Tibial nerve (tissue), 3 donors: ENCODE data around the gene AP2S1.

Experiments
- POLR2A ChIP-seq, 2 donors: fragments of 450-650 bp; IDR thresholded peaks; one replicate each; pipeline ENCODE4 v1.6.1; 2017; ENCODE audit warnings: antibody characterized with exemption in 2 of 2, mild to moderate bottlenecking in 2 of 2, moderate library complexity in 2 of 2
- TF ChIP-seq, protein P1 (sequence below), 5 experiments: fragments of 200-600 bp in 3 of 5; fragments of 450-650 bp in 2 of 5; sonication (generic) in 3 of 5; IDR thresholded peaks; one replicate each; pipeline ENCODE4 v1.5.1; 2016 to 2019; ENCODE audit warnings: antibody characterized with exemption in 5 of 5, mild to moderate bottlenecking in 3 of 5, moderate library complexity in 2 of 5

DNA sequence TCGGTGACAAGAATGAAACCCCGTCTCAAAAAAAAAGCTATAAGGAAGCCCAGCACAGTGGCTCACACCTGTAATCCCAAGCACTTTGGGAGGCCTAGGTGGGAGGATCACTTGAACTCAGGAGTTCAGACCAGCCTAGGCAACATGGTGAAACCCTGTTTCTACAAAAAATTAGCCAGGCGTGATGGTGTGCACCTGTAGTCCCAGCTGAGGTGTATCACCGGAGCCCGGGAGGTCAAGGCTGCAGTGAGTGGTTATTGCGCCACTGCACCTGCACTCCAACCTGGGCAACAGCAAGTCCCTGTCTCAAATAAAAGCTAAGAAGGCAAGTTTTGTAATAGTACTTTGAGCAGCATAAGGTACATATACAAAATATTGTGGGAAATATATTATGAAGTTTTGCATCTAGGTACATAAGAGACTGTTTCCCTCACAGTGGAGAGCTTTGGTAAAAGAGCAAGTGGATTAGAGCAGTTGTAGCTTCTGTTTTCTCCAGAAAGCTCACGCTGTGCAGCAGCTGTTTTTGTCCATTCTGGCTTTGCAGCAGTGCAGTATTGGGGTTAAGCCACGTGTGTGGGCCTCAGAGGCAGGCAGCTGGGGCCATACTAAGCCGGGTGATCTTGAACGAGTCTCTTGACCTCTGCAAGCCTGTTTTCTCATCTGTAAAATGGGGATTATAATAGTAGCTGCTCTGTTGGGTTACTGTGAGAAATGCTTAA is 45.6 kb upstream of the AP2S1 start:
- TF ChIP-seq, protein P1, sequence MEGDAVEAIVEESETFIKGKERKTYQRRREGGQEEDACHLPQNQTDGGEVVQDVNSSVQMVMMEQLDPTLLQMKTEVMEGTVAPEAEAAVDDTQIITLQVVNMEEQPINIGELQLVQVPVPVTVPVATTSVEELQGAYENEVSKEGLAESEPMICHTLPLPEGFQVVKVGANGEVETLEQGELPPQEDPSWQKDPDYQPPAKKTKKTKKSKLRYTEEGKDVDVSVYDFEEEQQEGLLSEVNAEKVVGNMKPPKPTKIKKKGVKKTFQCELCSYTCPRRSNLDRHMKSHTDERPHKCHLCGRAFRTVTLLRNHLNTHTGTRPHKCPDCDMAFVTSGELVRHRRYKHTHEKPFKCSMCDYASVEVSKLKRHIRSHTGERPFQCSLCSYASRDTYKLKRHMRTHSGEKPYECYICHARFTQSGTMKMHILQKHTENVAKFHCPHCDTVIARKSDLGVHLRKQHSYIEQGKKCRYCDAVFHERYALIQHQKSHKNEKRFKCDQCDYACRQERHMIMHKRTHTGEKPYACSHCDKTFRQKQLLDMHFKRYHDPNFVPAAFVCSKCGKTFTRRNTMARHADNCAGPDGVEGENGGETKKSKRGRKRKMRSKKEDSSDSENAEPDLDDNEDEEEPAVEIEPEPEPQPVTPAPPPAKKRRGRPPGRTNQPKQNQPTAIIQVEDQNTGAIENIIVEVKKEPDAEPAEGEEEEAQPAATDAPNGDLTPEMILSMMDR (IDR thresholded peaks at IDR 0.05): no peak
- no peak for TF ChIP-seq POLR2A (IDR thresholded peaks at IDR 0.05)
